ENCODE measurements around the gene CASZ1.

DNA sequence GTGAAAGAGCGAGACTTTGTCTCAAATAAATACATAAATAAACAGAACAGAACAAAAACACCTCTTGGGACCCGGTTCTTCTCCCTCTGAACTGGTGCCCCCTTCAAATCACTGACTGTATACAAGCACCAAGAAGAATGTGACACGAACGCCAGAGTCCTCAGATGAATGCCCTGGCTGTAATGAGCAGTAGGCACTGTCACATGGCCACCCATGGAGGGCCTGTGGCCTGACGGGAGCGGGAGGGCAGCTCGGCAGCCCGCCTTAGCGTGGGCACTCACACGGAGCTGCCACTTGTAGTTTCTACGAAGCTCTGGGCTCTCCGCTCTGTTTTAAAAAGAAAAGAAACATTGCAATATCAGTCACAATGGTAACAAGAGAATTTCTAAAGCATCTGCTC, 175.7 kb downstream of the CASZ1 start:
- TF ChIP-seq GATA2 (IDR thresholded peaks at IDR 0.05; ENCODE audit: low read depth, low read length) (no peak), GATA3 (IDR thresholded peaks at IDR 0.05; ENCODE audit: low read depth, low read length) (no peak)

All from SH-SY5Y (cell line).